HepG2 (cell line): ENCODE data around the gene VPS37D. TPM values are rescaled to one million over a fixed set of nuclear protein-coding genes. Genes with fewer than 3 reads are reported as not detected.

ENCODE experiments used
- AGO2 ChIP-seq: fragments of 200-400 bp; formaldehyde crosslinking; optimal IDR thresholded peaks from 2 replicates; pipeline ENCODE3; 2017; ENCODE audit warnings: mild to moderate bottlenecking, low read depth, low read length, moderate library complexity
- HNF1B ChIP-seq: sonication (generic); formaldehyde crosslinking; IDR thresholded peaks from 2 replicates; pipeline ENCODE4 v1.5.1; 2020; ENCODE audit warnings: mild to moderate bottlenecking, moderate library complexity, missing genetic modification reagents
- HNF4G ChIP-seq, 2 experiments: sonication (generic) in 1 of 2; formaldehyde crosslinking in 1 of 2; IDR thresholded peaks; 2 replicates each; pipeline versions ENCODE4 v1.4.0 to v1.6.1; 2011 to 2020; ENCODE audit warnings: borderline replicate concordance in 2 of 2, low read depth in 2 of 2, mild to moderate bottlenecking in 2 of 2, low read length in 1 of 2, missing genetic modification reagents in 1 of 2, moderate library complexity in 1 of 2
- HNRNPK ChIP-seq: fragments of 200-400 bp; formaldehyde crosslinking; IDR thresholded peaks from 2 replicates; pipeline ENCODE4 v1.6.1; 2018; ENCODE audit warnings: low read length, low read depth, moderate library complexity, mild to moderate bottlenecking; ENCODE audit not compliant: poor library complexity, severe bottlenecking
- JDP2 ChIP-seq: sonication (generic); formaldehyde crosslinking; IDR thresholded peaks from 2 replicates; pipeline ENCODE4 v1.8.1; 2022; ENCODE audit warnings: missing genetic modification reagents, borderline replicate concordance
- KMT2A ChIP-seq: sonication (generic); formaldehyde crosslinking; IDR thresholded peaks from 2 replicates; pipeline ENCODE4 v1.4.0; 2020; ENCODE audit warnings: missing genetic modification reagents
- RAD21 ChIP-seq: fragments of 450-650 bp; formaldehyde crosslinking; IDR thresholded peaks from 2 replicates; pipeline ENCODE4 v1.5.0; 2020; ENCODE audit warnings: mild to moderate bottlenecking
- SATB2 ChIP-seq: sonication (generic); formaldehyde crosslinking; IDR thresholded peaks from 2 replicates; pipeline ENCODE4 v1.5.0; 2020; ENCODE audit warnings: missing genetic modification reagents
- TRIM24 ChIP-seq: sonication (generic); formaldehyde crosslinking; IDR thresholded peaks from 2 replicates; pipeline ENCODE4 v1.8.0; 2022; ENCODE audit warnings: mild to moderate bottlenecking, missing genetic modification reagents
- ZNF318 ChIP-seq: sonication (generic); formaldehyde crosslinking; IDR thresholded peaks from 2 replicates; pipeline ENCODE4 v1.4.0; 2020; ENCODE audit warnings: mild to moderate bottlenecking, missing genetic modification reagents
- ZNF543 ChIP-seq: sonication (generic); formaldehyde crosslinking; IDR thresholded peaks from 2 replicates; pipeline ENCODE4 v1.4.0; 2020; ENCODE audit warnings: mild to moderate bottlenecking, missing genetic modification reagents
- ZNF891 ChIP-seq: sonication (generic); formaldehyde crosslinking; IDR thresholded peaks from 2 replicates; pipeline ENCODE4 v1.5.0; 2020; ENCODE audit warnings: mild to moderate bottlenecking, missing genetic modification reagents
- ZSCAN29 ChIP-seq: sonication (generic); formaldehyde crosslinking; conservative IDR thresholded peaks from 2 replicates; pipeline ENCODE4 v1.4.0; 2020; ENCODE audit warnings: mild to moderate bottlenecking, missing genetic modification reagents
- polyA plus RNA-seq, 8 experiments: library from polyadenylated mRNA; depleted of rRNA in 3 of 8; stranded (reverse) in 7 of 8; unstranded in 1 of 8; fragments of >200 nt; fragmentation: Illumina TruSeq in 4 of 8; extraction: Trizol in 4 of 8; gene quantifications; 2 replicates each; pipeline versions ENCODE4 v1.2.1 to v1.2.3, GENCODE V29; 2011 to 2016; ENCODE audit warnings: low read depth in 4 of 8, missing spikeins in 1 of 8, mixed read lengths in 1 of 8; ENCODE audit not compliant: insufficient read depth in 1 of 8
- total RNA-seq, 5 experiments: library from RNA; depleted of rRNA; stranded (reverse); fragments of >200 nt; fragmentation: Illumina TruSeq; extraction: Trizol; gene quantifications; 2 replicates each; pipeline ENCODE4 v1.2.3, GENCODE V29; 2016; ENCODE audit warnings: low read depth in 1 of 5
- TF ChIP-seq, protein P1 (sequence below): sonication (generic); formaldehyde crosslinking; IDR thresholded peaks from 2 replicates; pipeline ENCODE4 v1.8.1; 2022; ENCODE audit warnings: mild to moderate bottlenecking, missing genetic modification reagents
- TF ChIP-seq, protein P2 (sequence below): sonication (generic); formaldehyde crosslinking; conservative IDR thresholded peaks from 2 replicates; pipeline ENCODE4 v1.5.0; 2020; ENCODE audit warnings: missing genetic modification reagents

VPS37D gene
- total and polyA plus RNA-seq, 2 of the 13 experiments (the other 11 are each of a cell fraction or from before 2014, with no cell fraction given), result 3.8 to 6.3 TPM

- peak; percentile 45; the same call in 1 of the 2 replicates for TF ChIP-seq ZNF318 (CRISPR knock-in tag)
- TF ChIP-seq, protein P1, sequence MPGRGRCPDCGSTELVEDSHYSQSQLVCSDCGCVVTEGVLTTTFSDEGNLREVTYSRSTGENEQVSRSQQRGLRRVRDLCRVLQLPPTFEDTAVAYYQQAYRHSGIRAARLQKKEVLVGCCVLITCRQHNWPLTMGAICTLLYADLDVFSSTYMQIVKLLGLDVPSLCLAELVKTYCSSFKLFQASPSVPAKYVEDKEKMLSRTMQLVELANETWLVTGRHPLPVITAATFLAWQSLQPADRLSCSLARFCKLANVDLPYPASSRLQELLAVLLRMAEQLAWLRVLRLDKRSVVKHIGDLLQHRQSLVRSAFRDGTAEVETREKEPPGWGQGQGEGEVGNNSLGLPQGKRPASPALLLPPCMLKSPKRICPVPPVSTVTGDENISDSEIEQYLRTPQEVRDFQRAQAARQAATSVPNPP (CRISPR knock-in tag), result no peak
- no peak for TF ChIP-seq KMT2A (CRISPR knock-in tag)
- TF ChIP-seq, protein P2, sequence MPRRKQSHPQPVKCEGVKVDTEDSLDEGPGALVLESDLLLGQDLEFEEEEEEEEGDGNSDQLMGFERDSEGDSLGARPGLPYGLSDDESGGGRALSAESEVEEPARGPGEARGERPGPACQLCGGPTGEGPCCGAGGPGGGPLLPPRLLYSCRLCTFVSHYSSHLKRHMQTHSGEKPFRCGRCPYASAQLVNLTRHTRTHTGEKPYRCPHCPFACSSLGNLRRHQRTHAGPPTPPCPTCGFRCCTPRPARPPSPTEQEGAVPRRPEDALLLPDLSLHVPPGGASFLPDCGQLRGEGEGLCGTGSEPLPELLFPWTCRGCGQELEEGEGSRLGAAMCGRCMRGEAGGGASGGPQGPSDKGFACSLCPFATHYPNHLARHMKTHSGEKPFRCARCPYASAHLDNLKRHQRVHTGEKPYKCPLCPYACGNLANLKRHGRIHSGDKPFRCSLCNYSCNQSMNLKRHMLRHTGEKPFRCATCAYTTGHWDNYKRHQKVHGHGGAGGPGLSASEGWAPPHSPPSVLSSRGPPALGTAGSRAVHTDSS (CRISPR knock-in tag), result no peak
- TF ChIP-seq SATB2 (CRISPR knock-in tag), result peak; percentile 60; the same call in 1 of the 2 replicates
- TF ChIP-seq RAD21 (CRISPR knock-in tag), result peak; percentile 87
- TF ChIP-seq JDP2 (CRISPR knock-in tag), result no peak
- peak; percentile 17 for TF ChIP-seq HNRNPK
- TF ChIP-seq ZSCAN29 (CRISPR knock-in tag), result 0 out of 2 replicates have a peak, but pooled peaks have one; percentile 71
- no peak for TF ChIP-seq AGO2
- TF ChIP-seq ZNF543 (CRISPR knock-in tag), result peak; percentile 72; the same call in 1 of the 2 replicates
- TF ChIP-seq HNF4G (IDR thresholded peaks at IDR 0.05; ENCODE audit: borderline replicate concordance, low read depth, low read length), result peak; percentile 86
- TF ChIP-seq HNF4G (CRISPR knock-in tag; IDR thresholded peaks at IDR 0.05; ENCODE audit: borderline replicate concordance, low read depth), result no peak
- peak; percentile 56; the same call in 1 of the 2 replicates for TF ChIP-seq HNF1B (CRISPR knock-in tag)
- TF ChIP-seq ZNF891 (CRISPR knock-in tag), result no peak
- TF ChIP-seq TRIM24 (CRISPR knock-in tag), result peak; percentile 14; the same call in 1 of the 2 replicates
Observed at GRCh38 chr7:73647725-73648592, 19.7 kb upstream of the VPS37D start (continued).
